MM.1S (cell line): ENCODE results near the gene CACNA2D1.
"Not testable (repeated sequence)": the region's sequence is repeated elsewhere in the genome, so short reads cannot be mapped to it uniquely, and the experiment has no call there.

Experiments used
- DNase-seq: peaks from one replicate; pipeline ENCODE4 v3.0.0-alpha.2; 2015
- H2AFZ ChIP-seq: fragments of 300-600 bp; sonication (generic); 2 replicates; pipeline ENCODE4 v1.6.0; 2016; ENCODE audit warnings: antibody characterized with exemption, low read length
- H3F3A ChIP-seq: fragments of 300-600 bp; sonication (generic); 2 replicates; pipeline ENCODE4 v1.6.1; 2016; ENCODE audit warnings: mild to moderate bottlenecking, antibody characterized with exemption, low read length, moderate library complexity, mixed read lengths; ENCODE audit not compliant: insufficient read depth
- H3K27ac ChIP-seq: fragments of 300-600 bp; sonication (generic); 2 replicates; pipeline ENCODE4 v1.5.1; 2016; ENCODE audit warnings: mild to moderate bottlenecking, low read length
- H3K27me3 ChIP-seq: fragments of 300-600 bp; sonication (generic); replicated peaks from 2 replicates; pipeline ENCODE4 v1.6.0; 2016; ENCODE audit warnings: low read length; ENCODE audit not compliant: insufficient read depth
- H3K36me3 ChIP-seq: fragments of 300-600 bp; sonication (generic); replicated peaks from 2 replicates; pipeline ENCODE4 v1.6.1; 2016; ENCODE audit warnings: mild to moderate bottlenecking, low read length, mixed read lengths; ENCODE audit not compliant: insufficient read depth
- H3K4me1 ChIP-seq: fragments of 300-600 bp; sonication (generic); 2 replicates; pipeline ENCODE4 v1.6.1; 2016; ENCODE audit warnings: low read length, mixed read lengths
- H3K4me2 ChIP-seq: fragments of 300-600 bp; sonication (generic); 2 replicates; pipeline ENCODE4 v1.6.0; 2016; ENCODE audit warnings: low read depth, low read length
- H3K4me3 ChIP-seq: fragments of 300-600 bp; sonication (generic); 2 replicates; pipeline ENCODE4 v1.5.1; 2016; ENCODE audit warnings: low read length, mixed read lengths
- H3K79me2 ChIP-seq: fragments of 300-600 bp; sonication (generic); 2 replicates; pipeline ENCODE4 v1.6.1; 2016; ENCODE audit warnings: mixed run types, low read length, mixed read lengths
- H3K9ac ChIP-seq: fragments of 300-600 bp; sonication (generic); 2 replicates; pipeline ENCODE4 v1.6.1; 2016; ENCODE audit warnings: low read length, mixed read lengths
- H3K9me2 ChIP-seq: fragments of 300-600 bp; sonication (generic); replicated peaks from 2 replicates; pipeline ENCODE4 v1.6.1; 2016; ENCODE audit warnings: mild to moderate bottlenecking, low read length, mixed read lengths; ENCODE audit not compliant: insufficient read depth
- H3K9me3 ChIP-seq: fragments of 300-600 bp; sonication (generic); replicated peaks from 2 replicates; pipeline ENCODE4 v1.6.1; 2016; ENCODE audit warnings: mild to moderate bottlenecking, low read length, mixed read lengths; ENCODE audit not compliant: insufficient read depth
- H4K20me1 ChIP-seq: fragments of 300-600 bp; sonication (generic); 2 replicates; pipeline ENCODE4 v1.6.1; 2016; ENCODE audit warnings: mild to moderate bottlenecking, low read length, moderate library complexity, mixed read lengths; ENCODE audit not compliant: insufficient read depth
- CTCF ChIP-seq: fragments of 300-600 bp; sonication (generic); IDR thresholded peaks from 2 replicates; pipeline ENCODE4 v1.5.1; 2016; ENCODE audit warnings: antibody characterized with exemption, low read length, mixed read lengths
- EZH2 ChIP-seq: fragments of 300-600 bp; sonication (generic); optimal IDR thresholded peaks from 2 replicates; pipeline ENCODE3; 2017; ENCODE audit warnings: low read depth, mild to moderate bottlenecking, antibody characterized with exemption, low read length, mixed read lengths
- EZH2phosphoT487 ChIP-seq: fragments of 300-600 bp; sonication (generic); IDR thresholded peaks from 2 replicates; pipeline ENCODE4 v1.6.1; 2018; ENCODE audit warnings: antibody characterized with exemption, low read length

Gene CACNA2D1

DNA sequence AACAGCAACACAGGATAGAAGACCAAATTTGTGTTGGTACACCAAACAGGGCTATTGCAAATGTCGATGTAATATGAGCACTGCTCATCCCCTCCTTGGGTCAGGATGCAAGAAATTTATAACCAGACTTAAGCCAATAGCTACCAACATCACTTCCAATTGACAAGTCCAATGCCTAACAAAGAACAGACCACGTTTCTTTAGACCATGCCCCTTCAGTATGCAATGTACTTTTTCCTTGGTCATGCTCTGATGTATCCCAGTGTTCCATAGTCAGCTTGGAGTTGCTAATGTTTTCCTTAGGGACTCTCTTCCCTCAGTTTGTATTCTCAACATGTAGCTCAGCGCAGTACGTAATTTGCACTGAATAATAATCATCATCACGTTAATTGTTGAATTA lies 7.8 kb downstream of the CACNA2D1 start:
- no peak overlapping the region for H3K9ac ChIP-seq
- no peaks in the 10 kb centered on the region for H3K79me2 ChIP-seq
- H3K9me3 ChIP-seq: no peaks in the 10 kb centered on the region
- H4K20me1 ChIP-seq: no peaks in the 10 kb centered on the region
- H2AFZ ChIP-seq: no peak overlapping the region
- no peak overlapping the region for H3K4me3 ChIP-seq
- H3K4me2 ChIP-seq: no peak overlapping the region
- no peak for TF ChIP-seq CTCF
- no peak for TF ChIP-seq EZH2phosphoT487
- no peak for TF ChIP-seq EZH2
- H3K27ac ChIP-seq: no peak overlapping the region
- no peaks in the 10 kb centered on the region for H3F3A ChIP-seq
- H3K27me3 ChIP-seq: no peaks in the 10 kb centered on the region
- H3K4me1 ChIP-seq: no peaks in the 10 kb centered on the region
- H3K9me2 ChIP-seq: no peaks in the 10 kb centered on the region
- DNase-seq: no peak
- H3K36me3 ChIP-seq: no peaks in the 10 kb centered on the region

GRCh38 chr7:82434275-82435022 lies 9.1 kb downstream of the CACNA2D1 start:
- no peaks in the 10 kb centered on the region for H3K4me1 ChIP-seq
- no peaks in the 10 kb centered on the region for H3K9me3 ChIP-seq
- no peak overlapping the region for H3K4me3 ChIP-seq
- no peaks in the 10 kb centered on the region for H3K27me3 ChIP-seq
- H3K79me2 ChIP-seq: no peaks in the 10 kb centered on the region
- no peak overlapping the region for H3K9ac ChIP-seq
- no peaks in the 10 kb centered on the region for H3K9me2 ChIP-seq
- no peak for DNase-seq
- no peaks in the 10 kb centered on the region for H4K20me1 ChIP-seq
- H2AFZ ChIP-seq: no peak overlapping the region
- TF ChIP-seq EZH2phosphoT487: no peak
- TF ChIP-seq EZH2: no peak
- TF ChIP-seq CTCF: no peak
- no peaks in the 10 kb centered on the region for H3K36me3 ChIP-seq
- no peak overlapping the region for H3K27ac ChIP-seq
- H3F3A ChIP-seq: no peaks in the 10 kb centered on the region
- H3K4me2 ChIP-seq: no peak overlapping the region

- Histone ChIP-seq H3K36me3 (no peaks in the 10 kb centered on the region), H3K79me2 (no peaks in the 10 kb centered on the region), H4K20me1 (no peaks in the 10 kb centered on the region), H3K4me3 (no peak overlapping the region), H3K4me2 (no peak overlapping the region), H3F3A (no peaks in the 10 kb centered on the region), H3K9me3 (no peaks in the 10 kb centered on the region), H2AFZ (no peak overlapping the region), H3K4me1 (0 out of 2 replicates have a peak, but pooled peaks cover 2% of the 10 kb centered on the region), H3K9ac (no peak overlapping the region), H3K27ac (no peak overlapping the region), H3K9me2 (no peaks in the 10 kb centered on the region), H3K27me3 (no peaks in the 10 kb centered on the region)
- TF ChIP-seq CTCF (no peak), EZH2phosphoT487 (no peak), EZH2 (no peak)
- DNase-seq: no peak
Observed at GRCh38 chr7:82433507-82433906, 10.1 kb downstream of the CACNA2D1 start.

DNA sequence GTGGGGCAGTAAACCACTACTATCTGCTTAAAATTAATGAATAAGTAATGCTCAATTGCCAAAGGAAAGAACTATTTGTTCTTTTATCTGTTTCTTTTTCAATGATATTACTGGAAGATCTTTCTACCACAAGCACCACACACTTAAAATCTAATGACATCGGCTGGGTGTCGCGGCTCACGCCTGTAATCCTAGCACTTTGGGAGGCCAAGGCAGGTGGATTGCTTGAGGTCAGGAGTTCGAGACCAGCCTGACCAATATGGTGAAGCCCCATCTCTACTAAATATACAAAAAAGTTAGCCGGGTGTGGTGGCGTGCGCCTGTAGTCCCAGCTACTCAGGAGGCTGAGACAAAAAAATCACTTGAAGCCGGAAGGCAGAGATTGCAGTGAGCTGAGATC lies 10.8 kb downstream of the CACNA2D1 start:
- H3K9me3 ChIP-seq, H3K27ac ChIP-seq: not testable (repeated sequence)

More for the DNA sequence above, 10.8 kb downstream of the CACNA2D1 start:
- not testable (repeated sequence) for H3K79me2 ChIP-seq, H3K4me1 ChIP-seq, H3K4me2 ChIP-seq, H3K4me3 ChIP-seq, H4K20me1 ChIP-seq, H3K9ac ChIP-seq, H3F3A ChIP-seq, H3K9me2 ChIP-seq, H3K36me3 ChIP-seq, H3K27me3 ChIP-seq, DNase-seq, H2AFZ ChIP-seq
